GM19324 (cell line): ENCODE measurements around the gene ITIH3.
"Not testable (repeated sequence)": the region's sequence is repeated elsewhere in the genome, so short reads cannot be mapped to it uniquely, and the experiment has no call there.

Source experiments
- ATAC-seq: cut with Tn5 transposase; IDR thresholded peaks from one replicate; pipeline ENCODE4 v1.9.1; 2021; ENCODE audit warnings: mild to moderate bottlenecking, moderate library complexity; ENCODE audit not compliant: unreplicated experiment, low FRiP score

The ITIH3 gene, protein sequence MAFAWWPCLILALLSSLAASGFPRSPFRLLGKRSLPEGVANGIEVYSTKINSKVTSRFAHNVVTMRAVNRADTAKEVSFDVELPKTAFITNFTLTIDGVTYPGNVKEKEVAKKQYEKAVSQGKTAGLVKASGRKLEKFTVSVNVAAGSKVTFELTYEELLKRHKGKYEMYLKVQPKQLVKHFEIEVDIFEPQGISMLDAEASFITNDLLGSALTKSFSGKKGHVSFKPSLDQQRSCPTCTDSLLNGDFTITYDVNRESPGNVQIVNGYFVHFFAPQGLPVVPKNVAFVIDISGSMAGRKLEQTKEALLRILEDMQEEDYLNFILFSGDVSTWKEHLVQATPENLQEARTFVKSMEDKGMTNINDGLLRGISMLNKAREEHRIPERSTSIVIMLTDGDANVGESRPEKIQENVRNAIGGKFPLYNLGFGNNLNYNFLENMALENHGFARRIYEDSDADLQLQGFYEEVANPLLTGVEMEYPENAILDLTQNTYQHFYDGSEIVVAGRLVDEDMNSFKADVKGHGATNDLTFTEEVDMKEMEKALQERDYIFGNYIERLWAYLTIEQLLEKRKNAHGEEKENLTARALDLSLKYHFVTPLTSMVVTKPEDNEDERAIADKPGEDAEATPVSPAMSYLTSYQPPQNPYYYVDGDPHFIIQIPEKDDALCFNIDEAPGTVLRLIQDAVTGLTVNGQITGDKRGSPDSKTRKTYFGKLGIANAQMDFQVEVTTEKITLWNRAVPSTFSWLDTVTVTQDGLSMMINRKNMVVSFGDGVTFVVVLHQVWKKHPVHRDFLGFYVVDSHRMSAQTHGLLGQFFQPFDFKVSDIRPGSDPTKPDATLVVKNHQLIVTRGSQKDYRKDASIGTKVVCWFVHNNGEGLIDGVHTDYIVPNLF

DNA sequence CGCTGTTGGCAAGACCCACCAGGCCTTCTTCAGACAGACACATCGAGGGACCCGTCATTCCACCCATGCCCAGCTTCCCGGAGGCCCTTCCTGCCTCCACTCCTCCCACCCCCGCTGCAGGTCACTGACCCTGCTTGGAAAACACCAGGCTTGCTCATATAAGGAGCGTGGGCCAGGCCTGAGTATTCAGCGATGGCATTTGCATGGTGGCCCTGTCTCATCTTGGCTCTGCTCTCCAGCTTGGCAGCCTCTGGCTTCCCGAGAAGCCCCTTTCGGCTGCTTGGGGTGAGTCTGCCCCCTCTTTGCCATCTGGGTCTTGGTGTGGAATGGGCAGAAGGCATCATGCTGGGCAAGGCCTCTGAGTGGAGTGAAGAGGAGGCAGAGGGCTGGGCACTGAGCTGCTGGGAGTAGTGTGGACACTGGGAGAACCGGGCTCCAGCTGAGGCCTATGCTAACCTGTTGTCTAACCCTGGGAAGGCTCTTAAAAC, at the start of gene ITIH3:
TSS of gene ITIH3 (plus strand) at position 185 of the 488 bp plus-strand sequence. CDS start at position 193, 8 bp downstream.
- ATAC-seq = no peak

DNA sequence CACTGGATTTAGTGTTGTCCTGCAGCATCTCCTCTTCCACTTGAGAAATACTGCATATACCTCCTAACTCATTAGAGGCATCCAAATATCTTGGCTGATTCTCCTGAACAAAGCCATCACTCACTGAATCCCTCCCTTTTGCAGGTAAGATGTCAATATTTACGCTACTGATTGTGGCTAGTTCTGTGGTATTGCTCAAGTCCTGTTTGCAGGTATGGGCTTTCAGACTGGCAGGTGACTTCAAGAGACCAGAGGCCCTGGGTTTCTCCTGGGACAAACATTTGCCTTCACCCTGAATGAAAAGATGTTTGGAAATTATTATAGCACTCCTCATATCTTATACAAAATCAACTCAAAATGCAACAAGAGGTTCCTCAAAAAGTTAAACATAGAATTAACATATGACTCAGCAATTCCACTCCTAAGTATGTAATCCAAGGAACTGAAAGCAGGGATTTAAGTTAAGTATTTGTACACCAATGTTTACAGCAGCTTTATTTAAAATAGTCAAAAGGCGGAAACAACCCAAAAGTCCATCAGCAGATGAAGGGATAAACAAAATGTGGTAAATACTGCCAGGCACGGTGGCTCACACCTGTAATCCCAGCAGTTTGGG, 42.4 kb upstream of the ITIH3 start:
- no peak for ATAC-seq

DNA sequence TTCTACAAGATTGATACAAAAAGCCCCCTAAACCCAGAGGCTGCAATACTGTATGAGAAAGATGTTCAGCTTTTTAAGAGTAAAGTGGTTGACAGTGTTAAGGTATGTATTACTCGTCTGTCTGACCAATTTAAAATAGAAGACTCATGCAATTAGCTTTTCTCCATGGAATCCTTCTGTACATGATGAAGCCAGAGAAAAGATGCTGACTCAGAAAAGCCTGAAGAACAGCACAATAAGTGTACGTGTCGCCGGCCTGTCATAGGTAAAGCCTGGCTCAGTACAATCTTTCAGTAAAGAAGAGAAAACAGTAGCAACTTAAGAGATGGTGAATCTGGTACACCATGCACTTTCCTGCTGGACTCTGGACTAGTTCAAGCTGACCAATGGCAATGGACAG, 40.2 kb upstream of the ITIH3 start:
- no peak for ATAC-seq

DNA sequence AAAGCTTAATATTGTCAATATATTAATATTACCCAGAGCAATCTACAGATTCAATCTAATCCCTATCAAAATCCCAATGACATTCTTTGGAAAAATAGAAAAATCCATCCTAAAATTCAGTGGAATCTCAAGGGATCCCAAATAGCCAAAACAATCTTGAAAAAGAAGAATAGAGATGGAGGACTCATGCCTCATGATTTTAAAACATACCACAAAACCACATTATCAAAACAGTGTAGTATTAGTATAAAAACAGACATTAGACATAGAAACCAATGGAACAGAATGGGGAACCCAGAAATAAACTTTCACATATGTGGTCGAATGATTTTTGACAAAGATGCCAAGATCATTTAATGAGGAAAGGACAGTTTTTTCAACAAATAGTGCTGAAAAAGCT, 38.5 kb upstream of the ITIH3 start:
- no peak for ATAC-seq

DNA sequence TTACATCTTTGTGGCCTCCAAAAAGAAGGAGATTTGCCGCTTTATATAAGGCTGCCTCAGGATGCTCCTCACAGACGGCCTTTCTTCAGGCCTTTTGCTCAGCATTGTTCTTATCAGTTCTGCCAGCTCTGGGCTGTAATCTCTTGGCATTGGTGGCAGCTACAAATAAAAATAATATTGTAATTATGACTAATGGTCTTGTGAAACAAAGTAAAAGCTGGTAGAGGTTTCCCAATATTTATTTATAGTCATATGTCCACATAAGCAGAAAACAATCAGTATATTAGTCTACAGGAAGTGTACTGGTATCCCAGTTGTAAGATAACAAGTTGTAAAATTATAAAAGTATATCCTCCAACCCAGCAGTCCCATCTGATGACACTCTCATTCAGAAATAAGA, 31.1 kb upstream of the ITIH3 start:
- ATAC-seq = no peak

DNA sequence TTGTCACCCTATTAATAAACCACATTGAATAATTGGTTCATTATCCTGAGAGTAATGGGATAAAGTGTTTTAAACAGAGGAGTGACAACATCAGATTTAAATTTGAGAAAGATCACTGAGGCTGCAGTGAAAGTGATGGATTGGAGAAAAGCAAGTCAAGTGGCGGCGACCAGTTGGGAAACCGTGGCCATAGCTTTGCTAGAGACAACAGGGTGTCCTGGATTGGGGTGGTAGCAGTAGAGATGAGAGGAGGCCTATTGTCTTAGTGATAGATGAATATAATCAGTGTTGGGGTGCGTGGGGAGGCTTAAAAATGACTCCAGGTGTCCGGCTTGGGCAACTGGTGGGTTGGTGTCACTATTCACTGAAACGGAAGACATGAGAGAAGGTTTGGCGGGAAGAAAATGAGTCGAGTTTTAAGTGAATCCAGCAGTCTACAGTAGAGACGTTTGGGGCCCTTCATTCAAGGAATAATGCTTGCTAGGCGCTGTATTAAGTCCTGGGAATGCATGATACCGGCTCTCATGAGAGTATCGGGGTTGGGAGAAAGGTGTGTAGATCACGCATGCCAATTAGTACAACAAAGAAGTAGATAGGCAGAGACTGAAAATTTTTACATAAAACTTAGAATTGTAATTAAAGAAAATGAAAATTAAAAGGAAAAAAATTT, 24.7 kb upstream of the ITIH3 start:
- ATAC-seq = no peak

DNA sequence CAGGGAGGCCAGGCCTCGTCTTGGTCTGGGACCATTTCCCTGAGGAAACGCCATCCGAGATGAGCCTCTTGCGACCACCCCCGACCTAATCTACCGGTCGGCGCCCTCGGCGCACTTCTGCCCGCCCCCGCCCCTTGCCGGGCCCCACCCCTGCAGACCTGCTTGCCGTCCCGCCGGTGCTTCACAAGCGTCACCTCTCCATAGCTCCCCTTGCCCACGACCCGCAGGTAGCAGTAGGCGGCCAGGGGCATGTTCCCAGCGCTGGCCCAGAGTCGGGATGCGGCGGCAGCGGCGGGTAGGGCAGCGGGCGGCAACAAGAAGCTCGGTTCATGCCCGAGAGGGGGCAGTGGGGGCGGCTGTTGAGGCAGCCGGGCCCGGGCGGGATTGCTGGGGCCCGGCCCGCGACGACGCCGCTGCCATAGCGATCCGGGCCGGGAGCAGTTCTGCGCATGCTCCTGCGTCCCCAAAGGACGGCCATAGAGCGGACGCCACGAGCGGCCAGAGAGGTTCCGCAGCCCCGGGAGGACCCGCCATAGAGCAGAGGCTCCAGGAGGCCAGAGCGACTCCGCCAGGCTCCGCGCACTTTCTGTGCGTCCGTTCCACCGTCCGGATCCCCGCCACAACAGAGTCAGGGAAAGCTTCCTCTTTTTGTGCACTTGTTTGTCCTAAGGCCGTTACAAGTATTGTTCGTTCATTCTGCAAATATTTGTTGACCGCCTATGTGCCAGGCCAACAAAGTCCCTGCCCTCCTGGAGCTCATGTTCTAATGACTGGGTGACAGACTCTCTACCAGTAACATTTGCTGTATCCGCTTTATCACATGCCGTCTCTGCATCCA, 23.9 kb upstream of the ITIH3 start, which contains the start of gene NEK4:
TSS of gene NEK4 (minus strand) at position 445 of the 838 bp plus-strand sequence. CDS start at position 251, 194 bp downstream.
- ATAC-seq = peak; percentile 87

DNA sequence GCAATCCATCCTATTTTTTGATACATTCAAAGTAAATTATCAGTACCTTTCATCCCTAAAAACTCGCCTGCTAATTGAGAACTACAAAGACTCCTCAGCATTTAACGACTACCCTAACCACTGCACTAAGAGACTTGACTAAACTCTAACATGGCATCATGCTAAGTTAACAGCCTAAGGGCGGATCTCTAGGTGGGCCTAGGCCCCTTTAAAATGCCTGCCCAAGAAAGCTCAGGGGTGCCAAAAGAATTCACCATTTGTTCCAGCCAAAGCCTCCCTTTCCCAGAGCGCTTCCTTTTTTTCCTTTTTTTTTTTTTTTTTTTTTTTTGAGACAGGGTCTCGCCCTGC, 23.3 kb upstream of the ITIH3 start:
- ATAC-seq = no peak

DNA sequence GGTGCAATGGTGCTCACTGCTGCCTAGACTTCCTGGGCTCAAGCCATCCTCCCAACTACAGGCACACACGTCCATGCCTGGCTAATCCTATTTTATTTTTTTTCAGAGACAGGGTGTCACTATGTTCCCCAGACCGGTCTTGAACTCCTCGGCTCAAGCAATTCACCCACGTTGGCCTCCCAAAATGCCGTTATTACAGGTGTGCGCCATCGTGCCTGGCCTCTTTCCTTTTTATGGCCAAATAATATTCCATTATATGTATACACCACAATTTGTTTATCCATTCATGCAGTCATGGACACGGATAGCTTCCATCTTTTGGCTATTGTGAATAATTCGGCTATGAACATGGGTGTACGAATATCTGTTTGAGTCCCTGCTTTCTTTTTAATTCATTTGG, 22.9 kb upstream of the ITIH3 start:
- no peak for ATAC-seq

DNA sequence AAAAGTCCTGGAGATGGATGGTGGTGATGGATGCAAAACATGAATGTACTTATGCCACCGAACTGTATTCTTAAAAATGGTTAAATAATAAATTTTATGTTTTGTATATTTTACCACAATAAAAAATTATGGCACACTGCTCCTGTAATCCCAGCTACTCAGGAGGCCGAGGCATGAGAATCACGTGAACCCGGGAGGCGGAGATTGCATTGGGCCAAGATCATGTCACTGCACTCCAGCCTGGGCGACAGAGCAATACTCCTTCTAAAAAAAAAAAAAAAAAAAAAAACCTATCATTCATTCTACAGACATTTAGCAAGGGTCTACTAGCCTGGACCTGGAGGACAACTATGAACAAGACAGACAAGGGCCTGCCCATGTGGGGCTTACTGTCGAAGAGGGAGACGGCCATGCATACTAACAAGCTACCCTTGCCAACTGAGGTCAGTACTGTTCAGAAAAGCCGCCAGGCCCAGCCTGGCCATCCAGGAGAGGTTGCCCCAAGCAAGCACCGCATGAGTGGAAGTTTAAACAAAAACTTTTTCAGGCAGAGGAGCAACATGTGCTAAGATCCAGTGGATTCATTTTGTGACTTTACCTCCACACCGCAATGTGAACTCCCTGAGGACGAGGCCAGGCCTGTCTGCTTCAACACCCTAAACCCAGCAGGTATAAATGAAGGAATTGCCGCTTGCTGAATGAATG, 21.1 kb upstream of the ITIH3 start:
- ATAC-seq = no peak

DNA sequence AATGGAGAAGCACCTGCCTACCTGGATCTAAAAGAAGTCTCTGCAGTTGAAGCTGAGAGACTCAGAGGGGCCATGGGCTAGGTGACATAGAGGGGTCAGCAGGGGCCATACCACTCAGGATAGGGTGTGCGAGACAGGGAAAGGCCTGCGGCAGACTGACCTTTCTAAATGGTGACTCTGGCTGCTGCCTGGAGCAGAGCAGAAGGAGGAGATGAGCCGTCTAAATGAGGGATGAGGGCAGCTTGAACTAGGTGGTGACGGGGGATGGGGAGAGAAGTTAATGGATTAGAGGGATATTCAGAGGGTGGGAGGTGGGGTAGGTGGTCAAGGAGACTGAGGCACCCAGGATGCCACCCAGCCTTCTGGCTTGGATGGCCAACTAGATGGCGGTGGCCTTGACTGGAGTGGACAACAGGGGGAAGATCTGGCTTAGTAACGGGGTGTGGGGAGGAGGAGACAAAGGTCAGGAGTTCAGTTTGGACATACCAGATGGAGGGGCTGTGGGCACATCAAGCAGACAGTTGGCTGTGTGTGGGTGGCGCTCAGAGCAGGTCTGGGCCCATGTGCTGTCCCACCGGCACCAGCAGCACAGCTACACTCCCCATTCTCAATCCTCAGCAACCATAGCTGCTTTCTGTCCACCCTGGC, 20.4 kb upstream of the ITIH3 start:
- no peak for ATAC-seq

DNA sequence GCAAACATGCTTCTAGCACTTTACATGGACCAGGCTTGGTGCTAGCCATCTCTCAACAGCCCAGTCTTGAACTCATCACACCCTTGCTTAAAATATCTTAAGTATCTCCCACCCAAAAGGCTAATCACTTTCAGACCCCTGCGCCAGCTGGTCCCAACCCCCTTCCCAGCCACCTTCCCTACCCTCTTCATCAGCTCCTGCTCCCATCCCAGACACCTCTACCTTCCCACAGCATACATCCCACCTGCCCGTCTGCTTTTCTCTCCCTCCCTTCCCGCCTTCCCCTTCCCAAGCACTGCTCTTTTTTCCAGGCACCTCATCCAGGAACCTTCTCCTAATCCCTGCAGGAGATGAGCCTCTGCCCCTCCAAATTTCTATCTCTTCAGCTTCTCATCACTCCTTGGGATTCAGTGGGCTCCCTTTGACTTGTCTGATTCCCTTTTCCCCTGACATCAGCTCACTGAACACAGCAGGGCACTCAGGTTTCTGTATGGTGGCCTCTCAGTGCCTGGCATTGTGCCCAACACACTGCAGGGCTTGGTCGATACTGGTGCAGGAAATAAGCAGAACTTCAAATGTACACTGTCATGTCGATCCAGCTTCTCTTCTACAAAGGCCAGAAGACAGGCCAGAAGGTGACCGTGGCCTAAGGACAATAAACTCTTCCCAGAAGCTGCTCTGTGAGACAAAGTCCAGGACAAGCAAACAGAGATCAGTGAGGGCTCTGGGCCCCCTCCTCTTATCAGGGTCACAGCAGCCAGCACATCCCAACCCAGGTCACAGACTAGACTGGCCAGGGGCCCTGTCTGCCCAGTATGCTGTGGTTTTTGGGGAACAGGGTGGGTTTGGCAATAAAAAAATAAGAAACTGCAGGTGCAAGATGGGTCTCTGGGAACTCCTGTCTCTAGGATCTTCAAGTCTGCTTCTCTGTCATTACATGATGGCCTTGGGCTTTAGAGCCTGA, 19.4 kb upstream of the ITIH3 start:
- no peak for ATAC-seq

DNA sequence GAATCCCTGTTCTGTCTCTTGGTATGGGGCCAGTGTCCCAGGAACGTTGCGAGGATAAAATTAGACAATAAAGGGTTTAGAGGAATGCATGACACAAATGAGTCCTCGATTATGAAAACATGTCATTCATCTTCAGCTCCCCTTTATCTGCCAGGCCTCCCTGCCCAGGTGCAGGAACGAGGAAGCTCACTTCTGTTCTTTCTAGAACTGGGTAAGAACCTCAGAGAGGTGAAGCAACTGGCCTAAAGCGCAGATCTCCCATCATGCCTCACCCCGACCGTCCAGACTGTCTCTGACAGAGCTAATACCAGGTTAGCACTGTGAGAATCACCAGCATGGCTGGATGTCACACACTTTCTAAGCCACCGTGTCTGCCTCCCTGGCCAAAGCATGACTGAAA, 18.7 kb upstream of the ITIH3 start:
- ATAC-seq = no peak

DNA sequence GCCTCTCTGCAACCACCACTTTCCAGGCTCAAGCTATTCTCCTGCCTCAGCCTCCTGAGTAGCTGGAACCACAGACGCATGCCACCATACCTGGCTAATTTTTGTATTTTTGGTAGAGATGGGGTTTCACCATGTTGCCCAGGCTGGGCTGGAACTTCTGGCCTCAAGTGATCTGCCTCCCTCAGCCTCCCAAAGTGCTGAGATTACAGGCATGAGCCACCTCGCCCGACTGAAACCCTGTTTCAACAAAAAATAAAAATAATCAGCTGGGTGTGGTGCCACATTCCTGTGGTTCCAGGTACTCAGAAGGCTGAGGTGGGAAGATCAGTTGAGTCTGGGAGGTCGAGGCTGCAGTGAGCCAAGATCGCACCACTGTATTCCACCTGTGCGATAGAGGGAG, 18.1 kb upstream of the ITIH3 start:
- not testable (repeated sequence) for ATAC-seq

DNA sequence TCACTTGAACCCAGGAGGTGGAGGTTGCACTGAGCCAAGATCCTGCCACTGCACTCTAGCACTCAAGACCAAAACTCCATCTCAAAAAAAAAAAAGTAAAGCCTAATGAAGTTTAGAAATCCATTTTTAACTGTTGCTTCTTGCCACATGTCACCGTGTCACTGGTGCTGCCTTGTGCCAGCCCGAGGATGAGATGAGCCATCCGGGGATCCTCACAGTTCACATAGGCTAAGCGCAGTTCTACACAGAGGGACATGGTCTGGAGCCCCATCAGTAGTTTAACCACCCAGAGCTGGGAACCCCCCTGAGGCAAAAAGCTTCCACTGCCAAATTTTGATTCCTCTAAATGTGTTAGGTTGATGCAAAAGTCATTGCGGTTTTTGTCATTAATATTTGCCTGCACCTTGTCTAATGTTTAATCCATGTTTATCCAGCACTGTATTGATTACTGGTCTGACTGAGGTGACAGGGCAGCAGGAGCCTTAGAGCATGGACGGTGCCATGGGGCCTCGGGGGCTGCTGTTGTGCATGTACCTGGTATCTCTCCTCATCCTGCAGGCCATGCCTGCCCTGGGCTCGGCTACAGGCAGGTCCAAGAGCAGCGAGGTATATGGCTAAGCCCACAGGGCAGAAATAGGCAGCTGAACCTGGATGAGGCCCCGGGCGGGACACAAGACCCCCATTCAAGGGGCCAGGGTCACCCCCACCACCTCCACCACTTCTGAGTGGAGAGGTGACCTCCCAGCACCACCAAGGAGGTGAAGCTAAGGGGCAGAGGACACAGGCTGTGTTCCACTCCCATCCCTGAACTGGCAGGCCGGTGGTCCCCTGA, 17.3 kb upstream of the ITIH3 start, which contains the start of gene ITIH1:
TSS of gene ITIH1 (plus strand) at position 473 of the 832 bp plus-strand sequence. CDS start at position 490, 17 bp downstream.
- no peak for ATAC-seq
